ENCODE measurements around the gene BEX5.
A peak's percentile ranks its signal among the peaks of the same experiment; 100 is the strongest.
"Not testable (repeated sequence)": the region's sequence is repeated elsewhere in the genome, so short reads cannot be mapped to it uniquely, and the experiment has no call there.

Gene BEX5

DNA sequence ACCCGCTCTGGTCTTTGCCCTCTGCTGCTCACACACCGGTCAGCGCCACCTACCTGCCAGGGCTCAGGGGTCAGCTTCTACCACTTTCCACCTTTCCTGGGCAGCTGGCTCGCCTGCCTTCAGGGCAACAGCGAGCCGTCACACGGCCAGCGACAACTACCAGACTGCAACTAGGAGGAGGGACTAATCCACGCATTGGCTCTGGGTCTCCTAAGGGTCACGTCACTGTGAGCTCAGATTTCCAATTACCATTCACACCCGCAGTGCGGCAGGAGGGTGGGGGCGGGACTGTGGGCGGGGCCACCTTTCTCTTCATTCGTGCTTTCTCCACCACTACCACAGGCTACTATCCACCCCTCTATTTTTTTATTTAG is at the start of gene BEX5:
Gene BEX5, minus strand, starts transcription at position 172 of the 374 bp plus-strand sequence. CDS start 1,712 bp downstream, outside the sequence.
- DNase-seq (ENCODE audit: low read depth in 2 of 2), result peak; percentile 7 to 39

DNA sequence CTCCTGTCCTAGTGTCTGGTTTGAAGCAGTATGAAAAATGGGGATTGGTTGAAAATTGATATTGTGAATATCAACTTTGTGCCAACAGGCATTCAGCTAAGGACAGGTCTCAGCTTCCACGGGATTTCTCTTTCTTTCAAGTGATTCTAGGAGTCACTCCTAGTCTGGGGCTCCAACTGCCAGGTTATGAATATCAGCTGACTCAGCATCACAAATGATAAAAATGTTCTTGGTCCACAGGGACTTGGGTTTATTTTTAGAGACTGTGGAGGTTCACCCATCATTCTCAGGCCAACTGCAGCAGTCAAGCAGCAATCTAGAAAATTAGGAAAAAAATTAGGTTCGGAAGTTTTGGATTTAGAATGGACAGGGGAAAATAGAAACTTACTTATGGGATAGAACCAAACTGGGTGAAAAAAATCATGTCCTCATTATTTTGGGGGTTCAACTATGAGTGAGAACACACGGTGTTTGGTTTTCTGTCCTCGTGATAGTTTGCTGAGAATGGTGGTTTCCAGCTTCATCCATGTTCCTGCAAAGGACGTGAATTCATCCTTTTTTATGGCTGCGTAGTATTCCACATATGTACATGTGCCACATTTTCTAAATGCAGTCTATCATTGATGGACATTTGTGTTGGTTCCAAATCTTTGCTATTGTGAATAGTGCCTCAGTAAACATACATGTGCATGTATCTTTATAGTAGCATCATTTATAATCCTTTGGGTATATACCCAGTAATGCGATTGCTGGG is 30.4 kb upstream of the BEX5 start:
- DNase-seq (ENCODE audit: low read depth in 2 of 2), result no peak

DNA sequence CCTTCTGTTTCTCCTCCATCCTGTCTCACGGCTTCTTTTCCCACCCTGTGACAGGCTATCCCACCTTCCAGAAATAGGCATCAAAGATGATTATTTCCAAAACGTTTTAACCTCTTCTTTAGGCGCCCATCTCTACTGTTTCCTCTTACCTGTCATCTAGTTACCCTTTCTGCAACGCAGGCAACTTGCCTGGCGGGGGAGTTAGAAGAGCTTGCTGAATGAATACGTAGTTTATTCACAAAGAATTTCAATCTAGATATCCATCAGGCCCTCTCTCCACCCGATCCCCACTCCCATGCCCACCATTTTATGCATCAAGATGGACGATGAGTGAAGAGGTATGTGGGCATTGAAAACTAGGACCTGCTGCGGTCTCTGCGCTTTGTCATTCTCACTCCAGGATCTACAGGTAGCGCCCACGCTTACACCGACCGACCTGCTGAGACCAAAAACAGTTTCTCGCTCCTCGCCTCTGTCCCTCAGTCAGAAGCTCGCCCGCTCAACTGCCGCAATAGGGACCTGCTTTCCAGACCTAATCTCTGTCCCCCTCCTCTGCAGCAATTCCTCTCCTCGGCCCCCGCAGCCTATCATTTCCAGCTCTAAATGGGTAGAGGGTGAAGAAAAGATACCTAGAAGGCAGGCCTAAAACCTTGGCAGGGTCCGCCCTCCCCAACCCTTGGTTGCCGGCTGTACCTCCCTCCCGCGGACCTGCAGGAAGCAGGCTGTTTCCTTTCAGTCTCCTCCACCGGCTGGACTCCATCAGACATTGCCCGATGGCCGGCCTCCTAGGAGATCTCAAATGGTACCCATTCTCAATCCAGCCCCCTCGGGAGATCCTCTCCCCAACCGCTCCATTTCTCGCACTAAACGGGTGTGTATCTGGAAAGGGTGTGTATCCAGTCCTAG is 624 bp downstream of the BEX5 start:
- DNase-seq (ENCODE audit: low read depth in 2 of 2), result no peak

GRCh38 chrX:102154218-102154860 is 1.4 kb downstream of the BEX5 start:
- DNase-seq (ENCODE audit: low read depth in 2 of 2), result no peak

DNA sequence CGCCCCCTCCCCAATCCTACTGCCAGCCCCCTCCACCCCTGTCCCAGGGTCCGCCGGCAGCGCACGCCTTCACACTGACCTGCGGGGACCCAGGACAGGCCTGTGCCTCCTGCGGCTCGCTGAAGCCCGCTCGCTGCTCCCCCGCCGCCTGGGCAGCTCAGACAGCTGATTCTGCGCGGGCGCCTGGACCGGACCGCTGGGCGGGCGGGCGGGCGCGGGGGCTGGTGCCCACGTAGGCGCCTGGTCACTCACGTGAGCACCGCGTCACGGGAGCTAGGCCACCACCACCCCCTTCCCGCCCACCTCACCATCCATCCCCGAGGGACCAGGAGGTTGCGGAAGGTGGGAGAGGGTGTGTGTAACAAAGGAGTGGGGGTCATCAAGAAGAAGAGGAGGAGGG is 13.5 kb downstream of the BEX5 start, which contains the start of gene TCEAL6:
Gene TCEAL6, minus strand, starts transcription at position 208 of the 400 bp plus-strand sequence.
- DNase-seq (ENCODE audit: low read depth in 2 of 2), result not testable (repeated sequence)

DNA sequence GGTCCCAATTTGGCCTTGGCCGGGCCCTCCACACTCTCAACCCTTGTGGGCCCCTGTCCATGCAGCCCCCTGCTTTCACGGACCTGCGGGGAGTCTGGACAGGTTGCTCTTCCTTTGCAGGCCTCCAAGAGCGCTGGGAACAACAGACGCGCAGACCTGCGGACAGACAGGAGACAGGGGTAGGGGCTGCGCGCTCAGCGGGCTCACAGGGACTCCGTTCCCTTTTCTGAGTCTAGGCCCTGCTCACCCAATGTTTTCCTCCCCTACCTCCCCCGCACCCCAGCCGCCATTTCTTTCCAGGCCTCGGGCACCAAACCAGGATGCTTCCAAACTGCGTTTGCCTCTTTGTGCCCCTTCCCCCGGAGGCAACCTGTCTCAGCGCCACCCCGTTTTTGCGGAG is 14.1 kb downstream of the BEX5 start:
- DNase-seq (ENCODE audit: low read depth in 2 of 2), result not testable (repeated sequence)

DNA sequence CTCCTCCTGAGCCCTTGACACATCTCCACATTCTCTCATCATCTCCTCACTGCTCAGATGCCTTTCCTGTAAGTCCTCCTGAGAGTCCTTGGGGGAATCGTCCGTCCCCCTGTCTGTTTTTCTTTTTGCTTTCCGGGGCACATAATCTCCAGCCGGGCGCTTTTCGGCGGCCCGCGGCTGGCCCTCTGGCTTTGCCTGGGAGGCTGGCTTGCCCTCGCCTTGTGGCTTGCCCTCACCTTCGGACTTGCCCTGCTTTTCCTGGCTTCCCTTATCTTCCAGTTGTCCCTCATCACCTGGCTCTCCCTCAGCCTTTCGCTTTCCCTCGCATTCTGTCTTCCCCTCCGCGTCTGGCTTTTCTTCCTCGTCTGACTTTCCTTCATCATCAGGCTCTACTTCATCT is 14.9 kb downstream of the BEX5 start:
- DNase-seq (ENCODE audit: low read depth in 2 of 2), result not testable (repeated sequence)

- DNase-seq (ENCODE audit: low read depth in 2 of 2), result no peak
Observed at GRCh38 chrX:102138064-102138463, 17.7 kb downstream of the BEX5 start.

DNA sequence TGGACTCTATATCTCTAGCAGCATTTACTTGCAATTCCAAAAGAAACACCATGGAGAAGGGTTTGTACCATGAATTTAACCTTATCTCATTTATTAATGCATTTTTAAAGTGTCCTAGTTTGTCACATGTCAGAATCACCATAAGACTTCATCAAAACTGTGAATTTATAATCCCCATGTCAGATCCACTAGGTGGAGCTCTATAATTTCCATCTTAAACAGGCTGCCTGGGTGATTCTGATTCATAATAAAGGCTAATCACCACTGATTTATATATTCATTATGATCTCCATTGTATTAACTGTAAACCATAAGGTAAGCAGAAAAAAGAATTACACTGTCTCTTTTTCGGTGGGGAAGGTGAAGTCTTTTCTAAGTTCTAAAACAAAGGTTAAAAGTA is 26.3 kb downstream of the BEX5 start:
- DNase-seq (ENCODE audit: low read depth in 2 of 2), result no peak

DNA sequence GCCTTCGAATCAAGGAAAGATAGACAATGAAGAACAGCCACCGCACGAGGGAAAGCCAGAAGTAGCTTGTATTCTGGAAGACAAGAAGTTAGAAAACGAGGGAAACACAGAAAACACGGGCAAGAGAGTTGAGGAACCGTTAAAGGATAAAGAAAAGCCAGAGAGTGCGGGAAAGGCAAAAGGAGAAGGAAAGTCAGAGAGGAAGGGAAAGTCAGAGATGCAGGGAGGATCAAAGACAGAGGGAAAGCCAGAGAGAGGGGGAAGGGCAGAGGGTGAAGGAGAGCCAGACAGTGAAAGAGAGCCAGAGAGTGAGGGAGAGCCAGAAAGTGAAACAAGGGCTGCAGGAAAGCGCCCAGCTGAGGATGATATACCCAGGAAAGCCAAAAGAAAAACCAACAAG is 28.9 kb downstream of the BEX5 start:
- no peak for DNase-seq (ENCODE audit: low read depth in 2 of 2)

- not testable (repeated sequence) for DNase-seq (ENCODE audit: low read depth in 2 of 2)
Observed at GRCh38 chrX:102126080-102126818, 29.5 kb downstream of the BEX5 start.

GRCh38 chrX:102125436-102125835 is 30.3 kb downstream of the BEX5 start, which contains the start of gene TCEAL2:
Gene TCEAL2 (plus strand): TSS chrX:102125679. CDS start chrX:102126831, 1,152 bp downstream.
- DNase-seq (ENCODE audit: low read depth in 2 of 2), result peak in 1 of 2 donors; percentile 11

DNA sequence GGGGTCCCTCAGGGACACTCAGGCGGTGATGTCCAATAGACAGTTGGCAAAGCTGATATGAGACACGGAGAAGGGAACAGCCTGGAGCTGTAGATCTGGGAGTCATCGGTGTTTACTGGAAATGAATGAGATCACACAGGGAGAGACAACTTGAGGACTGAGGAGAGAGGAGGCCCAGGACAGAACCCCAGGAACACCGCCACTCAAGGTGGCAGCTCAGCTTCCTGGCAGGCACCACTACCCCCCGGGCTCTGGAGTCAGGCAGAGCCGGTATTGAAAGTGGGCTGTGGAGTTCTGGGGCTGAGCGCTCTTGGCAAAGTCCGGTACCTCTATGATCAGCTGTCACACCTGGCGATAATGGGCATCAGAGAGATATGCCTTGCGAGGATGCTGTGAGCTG is 30.8 kb downstream of the BEX5 start:
- DNase-seq (ENCODE audit: low read depth in 2 of 2), result not testable (repeated sequence)

DNA sequence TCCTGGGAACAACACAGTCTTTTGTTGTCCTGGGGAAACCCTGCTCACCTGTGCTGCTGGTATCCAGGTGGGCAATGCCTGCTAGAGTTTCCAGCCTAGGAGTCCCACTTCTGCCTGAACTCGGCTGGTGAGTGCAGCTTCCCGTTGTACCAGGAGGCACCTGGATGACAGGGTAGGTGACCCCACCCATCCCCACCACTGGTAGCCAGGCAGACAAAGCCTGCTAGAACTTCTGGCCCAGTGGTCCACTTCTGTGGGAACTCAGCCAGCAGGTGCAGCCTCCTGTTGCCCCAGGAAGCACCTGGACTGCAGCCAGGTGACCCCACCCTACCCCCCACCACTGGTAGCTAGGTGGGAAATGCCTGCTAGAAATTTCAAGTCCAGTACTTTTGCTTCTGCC is 40.0 kb downstream of the BEX5 start:
- no peak for DNase-seq (ENCODE audit: low read depth in 2 of 2)

- no peak for DNase-seq (ENCODE audit: low read depth in 2 of 2)
Observed at GRCh38 chrX:102113367-102113766, 42.4 kb downstream of the BEX5 start.
